Erythroblast (primary cell): ENCODE results near the gene B3GNT9.

Source experiments
- GATA1 ChIP-seq: IDR thresholded peaks from 2 replicates; pipeline ENCODE4 v1.6.1; 2011; ENCODE audit warnings: low read depth, mild to moderate bottlenecking, control low read depth, low read length, moderate library complexity
- POLR2A ChIP-seq: IDR thresholded peaks from 2 replicates; pipeline ENCODE4 v1.6.1; 2011; ENCODE audit warnings: mild to moderate bottlenecking, low read length

GRCh38 chr16:67157892-67158635 lies 7.3 kb upstream of the B3GNT9 start:
- no peak for TF ChIP-seq POLR2A
- TF ChIP-seq GATA1: no peak
